LNCaP clone FGC (cell line): Measurements from ENCODE around the gene TMEM94.
A peak's percentile ranks its signal among the peaks of the same experiment; 100 is the strongest.

Experiments used
- DNase-seq: peaks from one replicate; pipeline ENCODE4 v3.0.0-alpha.2; 2011; ENCODE audit warnings: low read depth
- H3K4me3 ChIP-seq: 2 replicates; pipeline ENCODE4 v1.5.1; 2011; ENCODE audit warnings: mild to moderate bottlenecking, low read depth, low read length, control low read depth
- CTCF ChIP-seq: IDR thresholded peaks from 2 replicates; pipeline ENCODE4 v1.5.1; 2012; ENCODE audit warnings: mild to moderate bottlenecking; ENCODE audit not compliant: control insufficient read depth, insufficient read depth; ENCODE audit errors: extremely low read depth

The TMEM94 gene

DNA sequence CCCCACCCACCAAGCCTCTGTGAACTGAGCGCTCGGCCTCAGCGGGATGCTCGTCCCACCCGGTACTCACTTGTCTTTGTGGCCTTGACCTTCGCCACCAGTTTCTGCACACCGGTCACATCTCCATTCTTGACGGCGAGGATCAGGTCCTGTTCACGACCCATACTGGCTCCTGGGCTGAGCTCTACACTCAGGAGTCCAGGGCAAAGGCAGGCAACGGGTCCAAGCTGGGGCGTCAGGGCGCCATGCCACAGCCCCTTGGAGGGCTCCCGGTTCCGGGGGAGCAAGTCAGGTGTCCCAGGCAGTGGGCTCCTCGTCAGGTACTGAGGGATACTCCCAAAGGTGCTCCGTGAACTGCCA, 57.2 kb downstream of the TMEM94 start:
- no peak for TF ChIP-seq CTCF
- DNase-seq, result no peak
- H3K4me3 ChIP-seq, result no peak overlapping the region

GRCh38 chr17:75514299-75514918, 58.0 kb downstream of the TMEM94 start:
- peak overlapping the region; percentile 88 for H3K4me3 ChIP-seq
- TF ChIP-seq CTCF, result no peak
- no peak for DNase-seq

DNA sequence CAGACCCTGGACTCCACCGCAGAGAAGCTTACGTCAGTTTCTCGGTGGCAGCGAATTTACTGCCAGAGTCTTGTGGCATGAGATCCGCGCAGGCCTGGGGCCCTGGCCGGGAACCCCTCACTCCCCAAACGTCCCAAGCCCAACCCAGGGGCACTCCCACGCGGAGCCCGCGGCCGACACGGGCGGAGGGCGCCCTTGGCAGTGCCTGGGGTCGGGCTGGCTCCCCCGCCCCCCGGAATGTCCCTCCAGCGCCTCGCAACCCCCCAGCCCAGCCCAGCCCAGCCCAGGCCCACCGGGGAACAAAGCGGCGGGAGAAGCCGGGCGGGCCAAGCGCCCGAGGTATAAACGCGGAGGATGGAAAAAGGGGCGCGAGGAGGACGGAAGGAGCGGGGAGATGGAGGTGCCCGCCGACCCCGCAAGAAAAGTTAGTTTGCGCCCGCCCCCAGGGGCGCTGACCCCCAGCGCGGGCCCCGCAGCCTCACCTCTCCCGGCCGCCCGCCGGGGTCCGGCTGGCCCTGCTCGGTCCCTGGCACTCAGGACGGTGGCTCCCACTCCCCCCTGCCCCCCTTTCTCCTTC, 58.6 kb downstream of the TMEM94 start:
- H3K4me3 ChIP-seq, result peak overlapping the region; percentile 88

DNA sequence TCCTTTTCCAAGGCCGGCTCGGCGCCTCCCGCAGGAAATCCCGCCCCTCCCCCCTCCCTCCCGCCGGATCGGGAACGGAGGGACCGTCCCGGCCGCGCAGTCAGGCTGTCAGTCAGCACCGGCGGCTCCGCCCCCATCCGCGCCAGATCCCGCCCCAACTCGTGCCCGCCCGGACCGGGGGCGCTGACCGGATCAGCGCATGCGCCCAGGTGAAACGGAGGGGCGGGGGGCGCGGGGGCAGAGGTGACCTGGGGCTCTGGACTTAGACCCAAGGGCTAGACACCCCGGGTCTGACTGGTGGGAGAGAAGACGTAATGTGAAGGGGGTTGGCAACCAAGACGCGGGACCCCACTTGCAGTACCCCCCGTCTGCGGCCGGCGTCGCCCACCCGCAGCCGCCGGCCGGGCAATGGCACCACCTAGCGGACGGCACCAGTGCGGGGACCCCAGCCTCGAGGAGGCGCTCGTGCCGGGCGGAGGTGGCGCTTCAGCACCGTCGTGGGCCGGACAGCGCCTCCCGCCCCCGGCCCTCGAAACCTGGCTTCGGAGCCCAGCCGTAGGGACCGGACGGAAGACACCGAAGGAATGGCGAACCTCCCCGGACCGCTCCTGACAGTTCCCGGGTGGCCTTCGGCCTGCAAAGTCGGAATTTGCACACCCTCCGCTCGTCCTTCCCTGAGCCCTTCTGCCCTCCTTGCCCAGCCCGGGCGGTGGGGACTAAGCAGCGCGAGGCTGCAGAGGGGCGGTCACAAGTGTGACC, 59.2 kb downstream of the TMEM94 start, which contains the start of gene CASKIN2:
CASKIN2 (minus strand) TSS at position 42 of the 759 bp plus-strand sequence. CDS start 1,733 bp downstream, outside the sequence.
- TF ChIP-seq CTCF, result peak; percentile 100
- peak within 1 kb of the TSS; percentile 88 for H3K4me3 ChIP-seq

More for the DNA sequence above, 58.6 kb downstream of the TMEM94 start:
- no peak for DNase-seq
- TF ChIP-seq CTCF, result no peak

GRCh38 chr17:75516255-75516618, 59.8 kb downstream of the TMEM94 start, which contains the start of gene TSEN54:
TSEN54 (plus strand) TSS chr17:75516528; CDS start chr17:75516561, 33 bp downstream.
- peak; percentile 46 for DNase-seq
- H3K4me3 ChIP-seq, result peak within 1 kb of the TSS; percentile 88
- peak; percentile 26; the same call in 1 of the 2 replicates for TF ChIP-seq CTCF

More for the DNA sequence above, 59.2 kb downstream of the TMEM94 start, which contains the start of gene CASKIN2:
- peak; percentile 62 for DNase-seq

- peak overlapping the region; percentile 88 for H3K4me3 ChIP-seq
- no peak for TF ChIP-seq CTCF
- DNase-seq, result no peak
Observed at GRCh38 chr17:75516619-75517296, 60.3 kb downstream of the TMEM94 start.
